HG02870 (cell line): ENCODE measurements around the gene DNAI1.
A peak's percentile ranks its signal among the peaks of the same experiment; 100 is the strongest.
"Not testable (repeated sequence)": the region's sequence is repeated elsewhere in the genome, so short reads cannot be mapped to it uniquely, and the experiment has no call there.

Experiments
- ATAC-seq: cut with Tn5 transposase; IDR thresholded peaks from one replicate; pipeline ENCODE4 v1.9.1; 2021; ENCODE audit warnings: mild to moderate bottlenecking, moderate library complexity; ENCODE audit not compliant: unreplicated experiment

DNAI1 gene

DNA sequence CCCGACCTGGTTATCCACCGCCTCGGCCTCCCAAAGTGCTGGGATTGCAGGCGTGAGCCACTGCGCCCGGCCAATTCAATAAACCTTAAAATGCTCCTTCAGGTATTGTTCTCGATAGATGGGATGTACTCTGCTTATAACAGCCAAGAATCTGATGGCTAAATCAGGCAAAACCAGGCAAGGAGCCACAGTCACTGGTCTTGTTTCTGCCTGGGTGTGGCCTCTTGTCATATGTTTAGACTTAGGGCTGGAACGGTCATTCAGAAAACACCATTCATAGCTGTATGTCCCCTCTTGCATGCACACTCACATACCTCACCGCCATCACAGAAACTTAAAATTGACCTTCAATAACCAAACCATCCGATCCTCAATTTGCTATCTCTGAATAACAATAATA is 8.0 kb upstream of the DNAI1 start:
- no peak for ATAC-seq

DNA sequence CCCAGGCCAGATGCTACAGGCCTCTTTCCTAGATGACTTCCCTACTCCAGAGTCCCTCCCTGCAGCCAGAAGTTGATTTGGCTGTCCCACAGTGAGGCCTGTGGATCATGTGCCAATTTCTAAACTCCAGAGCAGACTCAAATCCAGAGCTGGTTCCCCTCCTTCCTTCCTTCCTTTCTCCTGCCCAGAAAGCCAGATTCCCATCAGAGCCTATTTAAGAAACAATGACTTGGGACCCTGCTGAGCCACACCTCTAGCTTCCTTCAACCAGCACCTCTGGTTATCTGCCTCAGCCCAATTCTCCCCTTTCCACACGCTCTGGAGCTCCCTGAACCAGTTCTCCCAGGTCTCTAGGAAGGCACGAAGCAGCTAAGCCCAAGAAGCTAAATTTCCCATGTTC is 7.5 kb upstream of the DNAI1 start:
- ATAC-seq, result no peak

DNA sequence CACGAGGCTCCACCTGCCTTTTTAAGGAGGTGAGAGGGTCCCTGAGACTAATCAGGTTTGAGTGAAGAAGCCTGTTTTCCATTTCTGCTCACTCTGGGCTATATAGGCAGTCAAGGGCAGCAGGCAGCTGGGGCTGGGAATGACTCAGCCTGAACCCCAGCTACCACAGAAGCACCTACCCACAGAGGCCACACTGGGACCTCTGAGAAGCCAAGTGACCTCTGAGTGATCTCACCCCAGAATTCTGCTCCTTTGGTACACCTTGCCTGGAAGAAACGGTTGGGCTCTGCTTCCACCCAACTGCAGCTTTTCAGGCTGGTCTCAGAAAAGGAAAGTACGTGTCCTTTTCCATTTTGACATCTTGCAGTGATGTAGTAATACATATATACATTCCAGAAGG is 7.1 kb upstream of the DNAI1 start:
- ATAC-seq, result peak; percentile 94

- no peak for ATAC-seq
Measured at GRCh38 chr9:34452568-34452967, 6.0 kb upstream of the DNAI1 start.

DNA sequence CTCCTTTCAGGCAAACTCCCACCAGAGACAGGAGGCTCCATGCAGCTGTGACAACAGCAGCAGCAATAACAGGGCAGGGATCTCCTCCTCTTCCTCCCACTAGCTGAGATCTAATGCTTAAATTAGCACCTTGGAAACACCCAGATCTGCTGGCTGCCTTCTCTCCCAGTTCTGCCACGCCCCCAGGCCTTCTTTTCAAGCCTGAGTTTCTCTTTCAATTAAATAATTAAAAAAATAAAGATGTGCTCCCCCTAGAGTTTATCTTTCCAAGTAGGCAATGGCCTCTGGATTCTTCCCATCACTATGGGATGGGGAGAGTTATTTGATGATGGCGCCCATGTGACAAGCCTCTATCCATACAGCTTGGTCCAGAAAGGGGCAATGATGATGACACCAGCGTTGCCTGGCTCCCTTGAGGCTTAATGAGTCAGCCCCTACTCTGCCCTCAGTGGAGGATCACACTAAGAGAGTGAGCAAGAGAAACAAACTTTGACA is 4.0 kb upstream of the DNAI1 start:
- no peak for ATAC-seq

GRCh38 chr9:34456151-34456550 is 2.5 kb upstream of the DNAI1 start:
- no peak for ATAC-seq

DNA sequence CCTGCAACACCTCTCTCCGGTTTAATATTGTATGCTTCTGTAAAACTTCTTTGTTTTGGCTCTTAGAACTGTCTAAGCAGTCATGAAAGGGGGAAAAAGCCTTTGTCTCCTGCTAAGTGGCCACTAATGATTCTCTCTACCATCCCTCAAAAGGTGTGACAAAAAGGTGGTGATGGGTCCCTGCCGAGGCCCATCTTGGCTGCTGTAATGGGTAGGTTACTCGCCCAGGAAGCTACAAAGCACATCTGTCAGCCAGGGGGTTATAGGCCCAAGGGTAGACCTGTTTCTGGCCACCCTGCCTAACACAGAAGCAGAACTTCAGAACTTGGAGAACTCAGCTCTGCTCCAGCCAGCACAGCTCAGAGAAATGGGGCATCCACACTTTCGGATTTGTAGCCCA is 1.9 kb upstream of the DNAI1 start:
- no peak for ATAC-seq

- ATAC-seq, result no peak
Measured at GRCh38 chr9:34457266-34458012, 1.2 kb upstream of the DNAI1 start.

DNA sequence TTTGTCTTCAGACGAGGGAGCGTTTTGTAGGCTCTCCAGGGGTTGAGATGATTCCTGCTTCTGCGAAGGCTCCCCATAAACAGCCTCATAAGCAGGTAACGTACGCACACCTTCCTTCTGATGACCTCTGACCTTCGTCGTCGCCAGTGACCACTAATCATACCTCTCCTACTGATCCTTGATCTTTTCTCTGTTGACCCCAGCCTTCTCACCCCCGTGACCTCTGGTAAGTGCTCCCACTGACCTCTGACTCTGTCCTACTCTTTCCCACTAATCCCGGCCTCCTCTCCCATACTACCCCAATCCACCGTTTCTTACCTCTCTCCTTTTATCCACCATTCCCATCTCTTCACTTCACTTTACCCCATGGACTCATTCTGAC is 345 bp downstream of the DNAI1 start:
- ATAC-seq, result no peak

- no peak for ATAC-seq
Measured at GRCh38 chr9:34459356-34459755, 751 bp downstream of the DNAI1 start.

DNA sequence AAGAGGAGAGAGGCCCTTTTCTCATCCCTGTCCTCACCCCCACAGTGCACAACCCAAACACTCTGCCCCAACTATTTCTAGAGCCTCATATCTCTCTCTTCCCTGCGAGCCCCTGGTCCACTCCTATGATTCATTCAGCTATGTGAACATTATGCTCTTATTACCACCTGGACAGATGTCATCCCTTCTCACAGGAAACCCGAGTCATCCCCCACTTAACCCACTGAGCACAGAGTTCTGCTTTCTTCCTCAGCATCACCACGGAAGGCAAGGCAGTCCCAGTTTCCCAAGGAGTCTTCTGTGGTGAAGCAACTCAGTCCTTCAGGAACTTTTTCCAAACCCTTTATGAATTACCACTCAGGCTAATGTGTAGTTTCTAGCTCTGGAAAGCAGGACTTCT is 1.3 kb downstream of the DNAI1 start:
- ATAC-seq, result no peak

DNA sequence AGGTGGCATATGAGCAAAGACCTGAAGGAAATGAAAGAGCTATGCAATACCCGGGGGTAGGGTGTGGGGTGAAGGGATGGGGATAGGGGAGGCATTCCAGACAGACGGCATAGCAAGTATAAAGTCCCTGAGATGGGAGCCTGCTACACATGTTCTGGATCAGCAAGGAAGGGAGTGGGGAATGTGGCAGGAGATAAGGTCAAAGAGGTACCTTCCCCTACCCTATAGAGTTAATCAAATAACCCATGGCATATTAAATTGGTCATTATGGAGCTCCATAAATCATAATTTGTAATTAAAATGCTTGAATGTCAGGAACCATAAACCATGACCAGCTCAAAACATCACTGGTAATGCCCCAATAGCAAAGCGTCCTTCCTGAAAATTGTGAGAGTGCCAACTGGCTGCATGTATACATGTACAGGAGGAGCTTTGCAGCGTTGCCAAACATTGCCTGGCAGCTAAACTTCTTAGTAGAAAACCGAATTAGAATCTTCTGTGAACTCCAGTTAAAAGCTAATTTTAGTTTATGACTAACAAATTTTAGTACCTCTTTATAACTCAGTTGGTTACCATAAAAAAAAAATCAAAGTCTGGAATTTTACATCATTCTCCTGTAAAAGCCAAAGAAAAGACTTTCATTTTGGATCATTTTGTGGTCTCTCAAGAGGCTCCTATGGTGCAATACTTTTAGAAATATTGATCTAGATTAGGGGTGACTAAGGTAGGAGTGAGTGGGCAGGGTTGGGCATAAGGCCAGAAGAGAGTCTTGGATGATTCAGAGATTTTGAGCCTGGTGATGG is 4.7 kb downstream of the DNAI1 start:
- ATAC-seq, result no peak

DNA sequence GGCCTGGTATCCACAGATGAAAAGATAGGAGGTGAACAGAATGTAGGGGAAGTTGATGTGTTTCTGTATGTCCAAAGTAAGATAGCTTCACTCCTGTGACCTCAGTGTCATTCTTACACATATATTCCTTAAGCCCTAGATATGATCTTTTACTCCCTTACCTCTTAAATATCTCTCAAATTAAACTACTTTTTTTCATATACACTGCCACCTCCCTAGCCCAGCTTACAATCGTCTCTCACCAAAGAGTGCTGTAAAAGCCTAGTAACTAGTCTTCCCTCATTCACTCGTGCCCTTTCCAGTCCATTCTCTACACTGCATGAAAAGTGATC is 5.3 kb downstream of the DNAI1 start:
- no peak for ATAC-seq

GRCh38 chr9:34464571-34464970 is 6.0 kb downstream of the DNAI1 start:
- no peak for ATAC-seq

GRCh38 chr9:34465468-34465867 is 6.9 kb downstream of the DNAI1 start:
- ATAC-seq, result no peak

- no peak for ATAC-seq
Measured at GRCh38 chr9:34475097-34475496, 16.5 kb downstream of the DNAI1 start.

DNA sequence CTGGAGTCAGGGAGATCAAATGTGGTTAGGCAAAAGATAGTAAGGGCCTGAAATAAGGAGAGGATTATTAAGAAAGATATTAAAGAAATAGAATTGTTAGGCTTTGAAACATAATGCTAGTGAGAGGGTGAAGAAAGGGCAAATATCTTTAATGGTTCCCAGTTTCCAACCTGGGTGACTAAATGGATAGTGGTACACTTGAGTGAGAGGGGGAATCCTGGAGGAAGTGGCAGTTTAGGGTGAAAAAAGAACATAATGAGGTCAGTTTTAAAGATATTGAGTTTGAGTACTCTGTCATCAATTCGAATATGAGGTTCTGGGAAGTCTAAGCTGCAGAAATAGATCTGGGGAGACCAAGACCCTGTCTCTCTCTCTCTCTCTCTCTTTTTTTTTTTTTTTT is 18.9 kb downstream of the DNAI1 start:
- no peak for ATAC-seq

DNA sequence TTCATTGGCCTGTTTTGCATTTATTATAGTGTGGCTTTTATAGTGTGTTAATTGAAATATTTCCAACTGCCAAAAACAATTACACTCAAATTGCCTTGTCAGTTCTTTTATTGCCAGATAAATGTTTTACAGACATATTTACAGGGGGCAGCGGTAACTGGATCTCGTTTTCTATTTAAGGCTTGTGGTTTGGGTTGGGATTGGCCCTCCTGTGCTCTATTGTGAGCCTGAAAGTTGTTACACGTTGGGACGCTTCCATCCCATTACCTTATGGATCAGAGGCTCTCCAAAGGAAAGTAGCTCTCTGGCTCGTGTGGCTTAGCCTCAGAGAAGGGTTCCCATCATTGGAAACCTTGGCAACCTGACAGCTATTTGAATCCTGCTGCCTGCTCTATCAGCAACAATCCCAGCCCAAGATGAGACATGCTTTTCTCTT is 20.8 kb downstream of the DNAI1 start:
- ATAC-seq, result no peak

- ATAC-seq, result not testable (repeated sequence)
Measured at GRCh38 chr9:34481620-34482019, 23.0 kb downstream of the DNAI1 start.

GRCh38 chr9:34482746-34483145 is 24.1 kb downstream of the DNAI1 start:
- ATAC-seq, result not testable (repeated sequence)

GRCh38 chr9:34484678-34485077 is 26.1 kb downstream of the DNAI1 start:
- ATAC-seq, result no peak

- no peak for ATAC-seq
Measured at GRCh38 chr9:34485822-34486221, 27.2 kb downstream of the DNAI1 start.
